ENCODE measurements around the gene SLAMF8.

- TF ChIP-seq POLR2A (IDR thresholded peaks at IDR 0.05; ENCODE audit: low read length) (no peak), GATA1 (IDR thresholded peaks at IDR 0.05; ENCODE audit: low read depth, low read length) (no peak)
Observed at GRCh38 chr1:159866066-159866465, 39.4 kb downstream of the SLAMF8 start.

Data from erythroblast (primary cell).